ENCODE data around the gene EIF1B.

DNA sequence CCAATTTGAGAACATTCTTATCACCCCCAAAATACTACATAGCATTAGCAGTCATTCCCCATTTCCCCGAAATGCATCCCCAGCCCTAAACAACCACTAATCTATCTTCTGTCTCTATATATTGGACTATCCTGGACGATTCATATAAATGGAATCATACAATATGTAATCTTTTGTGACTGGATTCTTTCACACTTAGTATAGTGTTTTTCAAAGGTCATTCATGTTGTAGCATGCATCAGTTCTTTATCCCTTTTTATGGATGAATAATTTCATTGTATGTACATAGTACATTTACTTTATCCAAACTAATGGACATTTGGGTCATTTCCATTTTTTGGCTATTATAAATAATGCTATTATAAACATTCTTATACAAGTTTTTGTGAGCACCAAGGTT is 27.5 kb upstream of the EIF1B start:
- TF ChIP-seq EZH2 (IDR thresholded peaks at IDR 0.05; ENCODE audit: insufficient read depth, poor library complexity, severe bottlenecking), result no peak
- TF ChIP-seq EZH2phosphoT487 (IDR thresholded peaks at IDR 0.05; ENCODE audit: insufficient read depth, low read depth), result no peak

Measured in GM23248 (cell line).